SU-DHL-6 (cell line): Measurements from ENCODE around the gene GIPC1.

Experiments
- H2AFZ ChIP-seq: fragments of 200-600 bp; sonication (generic); 2 replicates; pipeline ENCODE4 v1.6.1; 2014; ENCODE audit warnings: low read depth, mild to moderate bottlenecking, moderate library complexity, mixed read lengths, antibody characterized with exemption, low read length; ENCODE audit not compliant: severe bottlenecking
- H3F3A ChIP-seq: fragments of 200-600 bp; shearing (Covaris generic); 2 replicates; pipeline ENCODE4 v1.6.0; 2016; ENCODE audit warnings: antibody characterized with exemption, mild to moderate bottlenecking; ENCODE audit not compliant: insufficient read depth
- H3K27ac ChIP-seq: fragments of 200-600 bp; sonication (generic); 2 replicates; pipeline ENCODE4 v1.5.1; 2016; ENCODE audit warnings: low read depth, mild to moderate bottlenecking, low read length, moderate library complexity, mixed read lengths
- H3K27me3 ChIP-seq: fragments of 200-600 bp; sonication (generic), shearing (Covaris generic); 2 replicates; pipeline ENCODE4 v1.6.0; 2014; ENCODE audit warnings: mild to moderate bottlenecking, low read length
- H3K36me3 ChIP-seq: fragments of 200-600 bp; sonication (generic); 2 replicates; pipeline ENCODE4 v1.6.1; 2014; ENCODE audit warnings: mild to moderate bottlenecking, low read length, mixed read lengths
- H3K4me2 ChIP-seq: fragments of 300-600, 200-600 bp; shearing (Covaris generic), sonication (generic); 2 replicates; pipeline ENCODE4 v1.6.0; 2014; ENCODE audit warnings: low read length, low read depth, mild to moderate bottlenecking; ENCODE audit not compliant: poor library complexity, severe bottlenecking
- H3K4me3 ChIP-seq: fragments of 200-600 bp; sonication (generic); 2 replicates; pipeline ENCODE4 v1.5.1; 2014; ENCODE audit warnings: antibody characterized with exemption, low read length, mild to moderate bottlenecking, mixed read lengths; ENCODE audit not compliant: insufficient read depth, poor library complexity, severe bottlenecking
- H3K79me2 ChIP-seq: fragments of 200-600 bp; sonication (generic); 2 replicates; pipeline ENCODE4 v1.6.1; 2014; ENCODE audit warnings: mild to moderate bottlenecking, low read length, moderate library complexity; ENCODE audit not compliant: insufficient read depth
- H3K9ac ChIP-seq: fragments of 200-600 bp; sonication (generic); 2 replicates; pipeline ENCODE4 v1.7.0; 2014; ENCODE audit warnings: mild to moderate bottlenecking, low read length
- H3K9me2 ChIP-seq: fragments of 200-600 bp; sonication (generic); replicated peaks from 2 replicates; pipeline ENCODE4 v1.6.1; 2014; ENCODE audit warnings: low read length; ENCODE audit not compliant: insufficient read depth
- H3K9me3 ChIP-seq: fragments of 200-600 bp; sonication (generic); 2 replicates; pipeline ENCODE4 v1.6.1; 2014; ENCODE audit warnings: low read length, mixed read lengths; ENCODE audit not compliant: insufficient read depth
- H4K20me1 ChIP-seq: fragments of 200-600 bp; sonication (generic); 2 replicates; pipeline ENCODE4 v1.6.1; 2014; ENCODE audit warnings: low read depth, mild to moderate bottlenecking, antibody characterized with exemption, low read length, moderate library complexity, mixed read lengths
- CTCF ChIP-seq: fragments of 200-600 bp; sonication (generic); IDR thresholded peaks from one replicate; pipeline ENCODE4 v1.5.1; 2017; ENCODE audit warnings: antibody characterized with exemption, mild to moderate bottlenecking, low read length, moderate library complexity; ENCODE audit not compliant: insufficient read depth, poor library complexity, severe bottlenecking
- EZH2phosphoT487 ChIP-seq: fragments of 200-600 bp; sonication (generic), shearing (Covaris generic); conservative IDR thresholded peaks from 2 replicates; pipeline ENCODE4 v1.6.1; 2018; ENCODE audit warnings: mild to moderate bottlenecking, antibody characterized with exemption, low read length, moderate library complexity, mixed read lengths

GIPC1 gene

GRCh38 chr19:14487370-14488125, 8.4 kb downstream of the GIPC1 start:
- no peaks in the 10 kb centered on the region for H3F3A ChIP-seq
- H3K9me3 ChIP-seq = no peaks in the 10 kb centered on the region
- no peak for TF ChIP-seq CTCF
- TF ChIP-seq EZH2phosphoT487 = no peak
- H4K20me1 ChIP-seq = no peaks in the 10 kb centered on the region
- no peaks in the 10 kb centered on the region for H3K9me2 ChIP-seq
- no peak overlapping the region for H3K4me3 ChIP-seq
- no peaks in the 10 kb centered on the region for H3K36me3 ChIP-seq
- no peak overlapping the region for H2AFZ ChIP-seq
- no peak overlapping the region for H3K9ac ChIP-seq
- no peak overlapping the region for H3K4me2 ChIP-seq
- no peaks in the 10 kb centered on the region for H3K27me3 ChIP-seq
- H3K27ac ChIP-seq = no peak overlapping the region
- no peaks in the 10 kb centered on the region for H3K79me2 ChIP-seq

GRCh38 chr19:14482172-14482941, 13.6 kb downstream of the GIPC1 start:
- no peaks in the 10 kb centered on the region for H3K27me3 ChIP-seq
- no peaks in the 10 kb centered on the region for H3K9me2 ChIP-seq
- H3K79me2 ChIP-seq = no peaks in the 10 kb centered on the region
- H3K4me3 ChIP-seq = no peak overlapping the region
- no peaks in the 10 kb centered on the region for H4K20me1 ChIP-seq
- no peaks in the 10 kb centered on the region for H3F3A ChIP-seq
- H2AFZ ChIP-seq = no peak overlapping the region
- no peak overlapping the region for H3K27ac ChIP-seq
- H3K9me3 ChIP-seq = no peaks in the 10 kb centered on the region
- H3K36me3 ChIP-seq = no peaks in the 10 kb centered on the region
- no peak overlapping the region for H3K9ac ChIP-seq
- no peak overlapping the region for H3K4me2 ChIP-seq
- TF ChIP-seq CTCF = no peak
- TF ChIP-seq EZH2phosphoT487 = no peak

- no peaks in the 10 kb centered on the region for H3K9me2 ChIP-seq
- no peak overlapping the region for H3K4me3 ChIP-seq
- H3K79me2 ChIP-seq = no peaks in the 10 kb centered on the region
- no peak overlapping the region for H2AFZ ChIP-seq
- TF ChIP-seq EZH2phosphoT487 = no peak
- no peak overlapping the region for H3K9ac ChIP-seq
- no peak overlapping the region for H3K27ac ChIP-seq
- no peaks in the 10 kb centered on the region for H3K9me3 ChIP-seq
- no peaks in the 10 kb centered on the region for H3K36me3 ChIP-seq
- peak overlapping the region; percentile 29 for H3K4me2 ChIP-seq
- no peaks in the 10 kb centered on the region for H4K20me1 ChIP-seq
- H3F3A ChIP-seq = no peaks in the 10 kb centered on the region
- no peaks in the 10 kb centered on the region for H3K27me3 ChIP-seq
These were observed 15.2 kb downstream of the GIPC1 start for GRCh38 chr19:14480700-14481079.
